Panc1 (cell line): ENCODE data around the gene PACSIN1. TPM values are rescaled to one million over a fixed set of nuclear protein-coding genes. Genes with fewer than 3 reads are reported as not detected.
A peak's percentile ranks its signal among the peaks of the same experiment; 100 is the strongest.

Source experiments
- ATAC-seq: fragments of 200-7000 bp; cut with Tn5 transposase; 2 replicates; pipeline ENCODE4 v1.9.1; 2020; ENCODE audit warnings: mild to moderate bottlenecking, moderate library complexity
- BruUV-seq: library from RNA; stranded (reverse); fragments of 400-500 nt; replicated peaks from 2 replicates; lab custom pipeline; 2021; lab: Mats Ljungman, UMichigan
- CTCF ChIA-PET: fragments of 300-600 bp; sonication (Branson Sonifier 250); formaldehyde crosslinking; loops from one replicate; lab custom pipeline; 2022; ENCODE audit warnings: antibody characterized with exemption; lab: Charles Lee
- POLR2A ChIA-PET: fragments of 300-600 bp; sonication (Branson Sonifier 250); formaldehyde crosslinking; loops from one replicate; lab custom pipeline; 2022; ENCODE audit warnings: antibody characterized with exemption; lab: Charles Lee
- DNase-seq: peaks from one replicate; pipeline ENCODE4 v3.0.0-alpha.2; 2010; ENCODE audit warnings: low read depth, low spot score
- H3K27ac ChIP-seq: 2 replicates; pipeline ENCODE4 v1.5.1; 2011; ENCODE audit warnings: mild to moderate bottlenecking, low read length, inconsistent platforms
- H3K27me3 ChIP-seq: fragments of 200-500 bp; sonication (Bioruptor generic); 2 replicates; pipeline ENCODE4 v1.6.0; 2014; ENCODE audit warnings: low read length, inconsistent platforms; ENCODE audit not compliant: control insufficient read depth, insufficient read depth
- H3K36me3 ChIP-seq: fragments of 200-500 bp; sonication (Bioruptor generic); 2 replicates; pipeline ENCODE4 v1.5.1; 2014; ENCODE audit warnings: inconsistent platforms, mild to moderate bottlenecking, low read length, moderate library complexity; ENCODE audit not compliant: control insufficient read depth, insufficient read depth
- H3K4me1 ChIP-seq: 2 replicates; pipeline ENCODE4 v1.5.1; 2011; ENCODE audit warnings: inconsistent platforms, mild to moderate bottlenecking, low read length, moderate library complexity; ENCODE audit not compliant: control insufficient read depth, insufficient read depth
- H3K4me3 ChIP-seq, 2 experiments: 2 replicates each; pipeline ENCODE4 v1.5.1; 2011 to 2012; ENCODE audit warnings: low read depth in 2 of 2, low read length in 2 of 2, mild to moderate bottlenecking in 2 of 2, inconsistent platforms in 1 of 2, moderate library complexity in 1 of 2
- H3K9me3 ChIP-seq: fragments of 200-500 bp; sonication (Bioruptor generic); 2 replicates; pipeline ENCODE4 v1.5.1; 2014; ENCODE audit warnings: low read depth, mild to moderate bottlenecking, inconsistent platforms, low read length, moderate library complexity; ENCODE audit not compliant: control insufficient read depth, insufficient read depth
- CTCF ChIP-seq: fragments of 450-650 bp; IDR thresholded peaks from 2 replicates; pipeline ENCODE4 v1.5.1; 2017; ENCODE audit warnings: mild to moderate bottlenecking
- POLR2AphosphoS5 ChIP-seq: IDR thresholded peaks from 2 replicates; pipeline ENCODE4 v1.6.1; 2012; ENCODE audit warnings: mild to moderate bottlenecking, low read depth, low read length, moderate library complexity
- REST ChIP-seq, 2 experiments: IDR thresholded peaks; 2 replicates each; pipeline ENCODE4 v1.6.1; 2011 to 2012; ENCODE audit warnings: low read depth in 2 of 2, control low read depth in 1 of 2, low read length in 1 of 2, mild to moderate bottlenecking in 1 of 2, moderate library complexity in 1 of 2; ENCODE audit not compliant: insufficient read depth in 1 of 2
- SIN3A ChIP-seq: IDR thresholded peaks from 2 replicates; pipeline ENCODE4 v1.6.1; 2012; ENCODE audit warnings: low read depth, mild to moderate bottlenecking, low read length, moderate library complexity, borderline replicate concordance; ENCODE audit not compliant: insufficient read depth
- TCF7L2 ChIP-seq: IDR thresholded peaks from 2 replicates; pipeline ENCODE4 v1.6.1; 2011; ENCODE audit warnings: mild to moderate bottlenecking, low read depth, low read length, inconsistent platforms
- in situ Hi-C: cut with HindIII; loops from 2 replicates; pipeline ENCODE4 v1.10.0; 2016; ENCODE audit warnings: low sequenced_read_pairs, low pct_unique_long_range_greater_than_20kb
- intact Hi-C: fragments of 100-400 bp; cut with micrococcal nuclease; formaldehyde crosslinking; loops from one replicate; pipeline ENCODE4 v1.10.0; 2022; ENCODE audit not compliant: unreplicated experiment
- total RNA-seq: library from RNA; stranded (reverse); gene quantifications from one replicate; pipeline ENCODE4 v1.2.1, GENCODE V29; 2021; ENCODE audit not compliant: unreplicated experiment

The PACSIN1 gene
- total RNA-seq, 1 experiment from 2014 or later: 0.18 TPM

- ChIA-PET POLR2A (no interaction called here), CTCF (no interaction called here)
- TF ChIP-seq SIN3A (no peak), CTCF (no peak)
- Histone ChIP-seq H3K27ac (no peak overlapping the region), H3K4me1 (no peaks in the 10 kb centered on the region), H3K4me3 (no peak overlapping the region), H3K9me3 (no peaks in the 10 kb centered on the region), H3K36me3 (no peaks in the 10 kb centered on the region), H3K27me3 (no peaks in the 10 kb centered on the region)
- DNase-seq (no peak), ATAC-seq (no peak)
- BruUV-seq: no TSS peak
- in situ Hi-C loops: no loop called here
- intact Hi-C loops: no loop called here
Observed at GRCh38 chr6:34457742-34458735, 7.8 kb upstream of the PACSIN1 start.

GRCh38 chr6:34459899-34460593 lies 5.8 kb upstream of the PACSIN1 start:
- ATAC-seq (peak; percentile 77), DNase-seq (peak; percentile 50)
- H3K27ac ChIP-seq: no peak overlapping the region
- ChIA-PET POLR2A (no interaction called here), CTCF (interaction anchor here (0.5 to 3.6 kb wide), 11 partner anchors 39 to 516 kb away, joined by 3 to 19 read pairs (median 3); no protein-coding TSS in a partner anchor)
- H3K4me3 ChIP-seq: no peak overlapping the region
- H3K27me3 ChIP-seq: no peaks in the 10 kb centered on the region
- no peaks in the 10 kb centered on the region for H3K9me3 ChIP-seq
- no peaks in the 10 kb centered on the region for H3K36me3 ChIP-seq
- in situ Hi-C loops (no loop called here), intact Hi-C loops (loop anchor here (5.0 kb wide), 1 partner anchor 147 kb away; no protein-coding TSS in a partner anchor)
- TF ChIP-seq REST (IDR thresholded peaks at IDR 0.05; ENCODE audit: insufficient read depth in 1 of 2, low read depth in 2 of 2, low read length in 1 of 2) (no peak), TCF7L2 (no peak), POLR2AphosphoS5 (no peak), SIN3A (no peak), CTCF (peak; percentile 86)
- no peaks in the 10 kb centered on the region for H3K4me1 ChIP-seq
- no TSS peak for BruUV-seq
